A549 (cell line): Measurements from ENCODE around the gene SLC48A1.

Experiments used
- CBX8 ChIP-seq: fragments of 200-600 bp; sonication (generic); IDR thresholded peaks from 2 replicates; pipeline ENCODE4 v1.6.1; 2016
- CEBPB ChIP-seq, 2 experiments: fragments of >200 bp in 1 of 2; sonication (Bioruptor Twin) in 1 of 2; formaldehyde crosslinking in 1 of 2; IDR thresholded peaks; 2 replicates each; pipeline ENCODE4 v1.6.1; 2012 to 2016
- CTCF ChIP-seq: fragments of >200 bp; sonication (Bioruptor Twin); formaldehyde crosslinking; IDR thresholded peaks from 3 replicates; pipeline ENCODE4 v1.5.1; 2016
- EHMT2 ChIP-seq: fragments of 200-600 bp; sonication (generic); IDR thresholded peaks from 2 replicates; pipeline ENCODE4 v1.6.1; 2016; ENCODE audit warnings: antibody characterized with exemption, low read depth, mild to moderate bottlenecking, moderate library complexity
- EP300 ChIP-seq, 2 experiments: fragments of >200 bp; sonication (Bioruptor Twin); formaldehyde crosslinking; IDR thresholded peaks; 2 replicates in 1 of 2; 3 replicates in 1 of 2; pipeline ENCODE4 v1.6.1; 2016 to 2017
- FOSL2 ChIP-seq, 2 experiments: fragments of 450-650 bp in 1 of 2; fragments of >200 bp in 1 of 2; sonication (Bioruptor Twin) in 1 of 2; formaldehyde crosslinking; IDR thresholded peaks; 2 replicates each; pipeline versions ENCODE4 v1.5.0 to v1.6.1; 2016 to 2020; ENCODE audit warnings: mild to moderate bottlenecking in 1 of 2, moderate library complexity in 1 of 2
- HDAC2 ChIP-seq: fragments of 200-600 bp; sonication (generic); IDR thresholded peaks from 2 replicates; pipeline ENCODE4 v1.6.1; 2016
- MAFK ChIP-seq: fragments of 450-650 bp; IDR thresholded peaks from 2 replicates; pipeline ENCODE4 v1.6.1; 2014; ENCODE audit not compliant: partially characterized antibody
- PBX3 ChIP-seq: IDR thresholded peaks from 2 replicates; pipeline ENCODE4 v1.6.1; 2012
- POLR2A ChIP-seq: IDR thresholded peaks from 2 replicates; pipeline ENCODE4 v1.6.1; 2012; ENCODE audit warnings: mild to moderate bottlenecking, low read length
- RCOR1 ChIP-seq: fragments of 150-350 bp; IDR thresholded peaks from 2 replicates; pipeline ENCODE4 v1.6.1; 2014; ENCODE audit warnings: antibody characterized with exemption, low read length, low read depth
- REST ChIP-seq: fragments of 200-600 bp; sonication (generic); IDR thresholded peaks from 2 replicates; pipeline ENCODE4 v1.6.1; 2016; ENCODE audit warnings: antibody characterized with exemption, mild to moderate bottlenecking, moderate library complexity
- SMC3 ChIP-seq: fragments of >200 bp; sonication (Bioruptor Twin); formaldehyde crosslinking; IDR thresholded peaks from 3 replicates; pipeline ENCODE4 v1.6.1; 2018; ENCODE audit warnings: inconsistent platforms
- TP53 ChIP-seq: fragments of 250-450 bp; sonication (Bioruptor Pico); IDR thresholded peaks from 2 replicates; pipeline ENCODE4 v1.5.0; 2021; ENCODE audit warnings: mild to moderate bottlenecking, moderate library complexity

DNA sequence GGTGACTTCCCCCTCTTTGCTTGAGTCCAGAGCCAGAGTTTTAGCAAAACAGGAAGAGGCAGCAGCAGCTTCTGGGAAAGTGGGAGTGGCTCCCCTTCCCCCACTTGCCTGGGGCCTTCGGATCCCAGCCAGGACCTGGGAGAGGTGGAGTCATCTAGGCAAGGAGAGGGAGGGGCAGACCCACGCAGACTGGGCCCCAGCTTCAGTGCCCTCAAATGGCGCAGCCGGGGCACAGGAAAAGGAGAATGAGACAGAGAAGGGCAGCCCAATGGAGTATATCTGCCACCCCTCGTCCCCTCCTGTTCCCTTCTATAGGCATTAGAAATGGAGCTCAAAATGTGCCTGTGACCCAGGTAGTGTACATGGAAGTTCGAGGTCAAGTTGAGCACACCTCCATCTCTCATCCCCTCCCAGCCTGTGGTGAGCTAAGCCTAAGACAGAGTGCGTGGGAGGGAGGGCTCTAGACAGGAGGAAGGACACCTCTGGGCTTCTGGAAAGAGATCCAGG, 56.0 kb downstream of the SLC48A1 start:
- TF ChIP-seq REST (no peak), SMC3 (no peak), CTCF (no peak), CEBPB (IDR thresholded peaks at IDR 0.05) (no peak), POLR2A (no peak), EP300 (IDR thresholded peaks at IDR 0.05) (no peak), MAFK (no peak), PBX3 (no peak), RCOR1 (no peak), CBX8 (no peak), HDAC2 (no peak), TP53 (CRISPR knock-in tag) (no peak), EHMT2 (no peak), FOSL2 (IDR thresholded peaks at IDR 0.05) (no peak), FOSL2 (CRISPR knock-in tag; IDR thresholded peaks at IDR 0.05) (no peak)
